Activated CD4-positive, alpha-beta T cell treated with anti-CD3 and anti-CD28 coated beads for 36 hours (primary cell): ENCODE data around the gene SMIM13. TPM values are rescaled to one million over a fixed set of nuclear protein-coding genes. Genes with fewer than 3 reads are reported as not detected.

Source experiments
- ATAC-seq: fragments of 200-7000 bp; cut with Tn5 transposase; one replicate; pipeline ENCODE4 v1.10.0; 2021; ENCODE audit warnings: mild to moderate bottlenecking, moderate library complexity
- CTCF ChIA-PET: fragments of 350-600 bp; sonication (Branson Sonifier 250); formaldehyde crosslinking; loops from one replicate; lab custom pipeline; 2021; ENCODE audit warnings: antibody characterized with exemption; lab: Charles Lee
- POLR2A ChIA-PET: fragments of 350-600 bp; sonication (Branson Sonifier 250); formaldehyde crosslinking; loops from one replicate; lab custom pipeline; 2021; ENCODE audit warnings: antibody characterized with exemption, inconsistent platforms; lab: Charles Lee
- DNase-seq: peaks from one replicate; pipeline ENCODE4 v3.0.0-alpha.2; 2020
- H3K27ac Mint-ChIP-seq: one replicate; pipeline ENCODE4 v1.8.0; 2021; ENCODE audit warnings: mixed read lengths
- H3K27me3 Mint-ChIP-seq: one replicate; pipeline ENCODE4 v1.8.0; 2021; ENCODE audit warnings: mixed read lengths
- H3K36me3 Mint-ChIP-seq: one replicate; pipeline ENCODE4 v1.8.0; 2021; ENCODE audit warnings: low read depth, mixed read lengths
- H3K4me1 Mint-ChIP-seq: one replicate; pipeline ENCODE4 v1.8.0; 2021; ENCODE audit warnings: mixed read lengths
- H3K4me3 Mint-ChIP-seq: one replicate; pipeline ENCODE4 v1.8.0; 2021; ENCODE audit warnings: mild to moderate bottlenecking, moderate library complexity, mixed read lengths
- H3K9me3 Mint-ChIP-seq: one replicate; pipeline ENCODE4 v1.8.0; 2021; ENCODE audit warnings: low read depth, mixed read lengths
- intact Hi-C, 2 experiments: fragments of 100-400 bp; cut with DNase I in 1 of 2; cut with micrococcal nuclease in 1 of 2; formaldehyde crosslinking; loops; one replicate each; pipeline versions ENCODE4 v1.14.2 to v1.15.1; 2022 to 2024; cut with DNase I, micrococcal nuclease
- total RNA-seq, 2 experiments: library from RNA; stranded (reverse); gene quantifications; one replicate each; pipeline ENCODE4 v1.2.3, GENCODE V29; 2021

The SMIM13 gene
- total RNA-seq, 2 experiments from 2014 or later, result 6.3 to 7.9 TPM

DNA sequence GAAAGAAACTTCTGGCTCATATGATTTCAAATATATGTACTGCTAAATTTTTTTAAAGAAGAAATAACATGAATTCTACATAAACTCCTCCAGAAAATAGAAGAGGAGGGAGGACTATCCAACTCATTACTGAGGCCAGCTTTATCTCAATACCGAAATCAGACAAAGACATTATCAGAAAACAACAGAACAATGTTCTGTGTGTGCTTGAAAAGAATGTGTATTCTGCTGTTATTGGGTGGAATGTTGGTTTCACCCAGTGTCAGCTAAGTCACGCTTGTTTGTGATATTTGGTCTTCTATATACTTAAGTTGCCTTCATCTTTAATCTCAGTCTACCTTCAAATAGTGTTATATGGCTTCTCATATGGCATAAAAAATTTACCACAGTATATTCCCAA is 30.9 kb upstream of the SMIM13 start:
- ChIA-PET POLR2A (no interaction called here), CTCF (interaction anchor here (1.1 to 5.9 kb wide), 3 partner anchors 11 to 108 kb away, joined by 3 to 27 read pairs (median 3); no protein-coding TSS in a partner anchor)
- no peaks in the 10 kb centered on the region for H3K36me3 Mint-ChIP-seq
- no peaks in the 10 kb centered on the region for H3K27me3 Mint-ChIP-seq
- DNase-seq (no peak), ATAC-seq (no peak)
- intact Hi-C loops, result loop anchor here in 1 of 2 experiments (10.0 kb wide), 1 partner anchor 218 kb away; no protein-coding TSS in a partner anchor
- no peak overlapping the region for H3K4me3 Mint-ChIP-seq
- no peaks in the 10 kb centered on the region for H3K9me3 Mint-ChIP-seq
- no peaks in the 10 kb centered on the region for H3K4me1 Mint-ChIP-seq
- H3K27ac Mint-ChIP-seq, result no peak overlapping the region

DNA sequence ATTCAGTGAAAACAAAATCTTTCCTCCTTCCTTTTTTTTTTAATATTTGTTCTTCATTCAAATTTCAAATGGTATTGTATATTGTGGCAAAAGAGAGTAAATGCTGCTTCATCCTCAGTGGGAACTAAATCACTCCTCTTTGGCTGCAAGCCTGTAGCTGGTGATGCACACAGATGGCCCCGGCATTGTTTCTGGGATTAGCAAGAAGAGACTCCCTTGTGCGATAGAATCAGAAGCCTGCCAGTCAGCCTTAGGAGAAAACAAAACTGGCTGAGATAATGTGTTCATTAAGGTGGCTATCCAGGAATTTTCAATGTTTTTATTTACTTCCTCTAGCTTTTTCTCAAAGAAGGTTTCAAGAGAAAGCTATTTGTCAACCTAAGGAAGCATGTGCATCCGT is 28.8 kb upstream of the SMIM13 start:
- DNase-seq (no peak), ATAC-seq (no peak)
- Mint-ChIP-seq H3K27ac (no peak overlapping the region), H3K36me3 (no peaks in the 10 kb centered on the region), H3K27me3 (no peaks in the 10 kb centered on the region), H3K9me3 (no peaks in the 10 kb centered on the region), H3K4me1 (no peaks in the 10 kb centered on the region), H3K4me3 (no peak overlapping the region)
- intact Hi-C loops, result loop anchor here in 1 of 2 experiments (5.0 to 10.0 kb wide), 2 partner anchors 220 to 263 kb away; no protein-coding TSS in a partner anchor
- CTCF ChIA-PET, result interaction anchor here (0.7 to 5.9 kb wide), 5 partner anchors 10 to 586 kb away, joined by 3 to 27 read pairs (median 4); no protein-coding TSS in a partner anchor
- POLR2A ChIA-PET, result interaction anchor here (0.7 kb wide), 1 partner anchor 406 kb away, joined by 3 read pairs; no protein-coding TSS in a partner anchor

DNA sequence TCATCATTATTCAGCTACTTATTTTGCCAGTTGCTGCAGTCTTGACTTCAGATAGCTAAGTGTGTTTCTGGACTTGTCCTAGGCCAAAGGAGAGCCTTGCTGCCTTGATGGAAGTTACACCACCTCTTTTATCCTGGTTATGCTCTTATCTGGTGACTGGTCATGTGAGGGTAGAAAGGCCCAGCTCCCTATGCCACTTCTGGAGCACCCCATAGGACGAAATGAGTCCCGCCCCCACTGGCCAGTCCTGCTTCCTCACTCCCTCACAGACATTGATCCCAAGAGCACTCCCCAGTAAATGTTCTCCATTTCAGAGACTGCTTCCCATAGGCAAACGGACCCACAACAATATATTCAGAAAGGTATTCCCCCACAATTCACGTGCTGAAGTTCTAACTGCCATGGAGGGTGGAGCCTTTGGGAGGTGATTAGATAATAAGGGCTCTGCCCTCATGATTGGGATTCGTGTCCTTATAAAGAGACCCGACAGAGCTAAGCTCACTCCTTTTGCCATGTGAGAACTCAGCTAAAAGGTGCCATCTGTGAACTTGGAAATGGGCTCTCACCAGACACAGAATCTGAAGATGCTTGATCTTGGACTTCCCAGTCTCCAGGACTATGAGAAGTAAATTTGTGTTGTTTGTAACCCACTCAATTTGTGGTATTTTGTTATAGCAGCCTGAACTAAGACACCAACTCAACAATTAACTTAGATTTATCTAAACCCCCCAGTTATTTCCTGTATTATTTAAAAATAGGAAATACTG is 28.0 kb upstream of the SMIM13 start:
- peaks cover under 1% of the 10 kb centered on the region for H3K27me3 Mint-ChIP-seq
- H3K9me3 Mint-ChIP-seq, result no peaks in the 10 kb centered on the region
- H3K4me3 Mint-ChIP-seq, result no peak overlapping the region
- no peaks in the 10 kb centered on the region for H3K36me3 Mint-ChIP-seq
- no peak for ATAC-seq
- H3K27ac Mint-ChIP-seq, result no peak overlapping the region
- CTCF ChIA-PET, result interaction anchor here (0.5 to 5.9 kb wide), 6 partner anchors 9 to 1543 kb away, joined by 3 to 27 read pairs (median 5); no protein-coding TSS in a partner anchor
- DNase-seq, result no peak
- POLR2A ChIA-PET, result no interaction called here
- intact Hi-C loops, result loop anchor here in 1 of 2 experiments (5.0 to 10.0 kb wide), 2 partner anchors 221 to 263 kb away; no protein-coding TSS in a partner anchor
- no peaks in the 10 kb centered on the region for H3K4me1 Mint-ChIP-seq

DNA sequence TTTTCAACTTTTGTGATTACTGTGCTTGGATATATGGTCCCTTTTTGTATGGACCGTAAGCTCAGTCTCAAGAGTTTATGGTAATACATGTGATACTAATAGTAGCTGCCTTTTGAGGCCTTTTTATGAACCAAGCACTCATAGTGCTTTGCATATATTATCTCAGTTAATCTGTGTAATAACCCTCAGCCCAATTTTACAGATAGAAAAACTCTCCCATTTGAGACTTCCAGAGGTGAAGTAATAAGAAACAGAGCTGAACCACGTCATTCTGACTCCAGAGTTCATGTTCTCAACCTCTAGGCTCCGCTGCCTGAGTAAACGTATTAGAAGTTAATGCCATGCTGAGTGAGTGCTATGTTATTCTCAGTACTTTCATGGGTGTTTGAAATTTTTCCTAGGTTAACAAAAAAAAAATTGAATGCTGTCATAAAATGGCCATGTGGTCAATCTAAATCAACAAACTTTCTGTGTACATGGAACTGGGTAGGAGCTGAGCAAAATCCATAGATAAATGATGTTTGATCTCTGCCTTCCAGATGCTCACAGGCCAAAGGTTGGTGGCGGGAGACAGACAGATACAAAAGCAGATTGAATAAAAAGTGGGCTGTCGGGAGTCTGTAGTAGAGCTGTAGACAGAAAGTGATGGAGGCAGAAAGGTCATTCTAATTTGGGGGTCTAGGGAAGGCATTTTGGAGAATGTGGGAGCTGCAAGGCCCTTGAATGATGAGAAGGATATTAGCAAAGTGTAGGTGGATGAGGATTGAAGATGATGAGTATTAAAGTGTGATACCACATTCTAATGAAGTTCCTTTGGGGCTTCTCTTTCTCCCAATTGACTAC is 26.9 kb upstream of the SMIM13 start:
- no peaks in the 10 kb centered on the region for H3K4me1 Mint-ChIP-seq
- POLR2A ChIA-PET, result interaction anchor here (0.7 kb wide), 1 partner anchor 465 kb away, joined by 3 read pairs; no protein-coding TSS in a partner anchor
- peaks cover 2% of the 10 kb centered on the region for H3K27me3 Mint-ChIP-seq
- no peaks in the 10 kb centered on the region for H3K36me3 Mint-ChIP-seq
- no peak for ATAC-seq
- CTCF ChIA-PET, result interaction anchor here (0.5 to 5.9 kb wide), 11 partner anchors 9 to 1544 kb away, joined by 3 to 27 read pairs (median 4); no protein-coding TSS in a partner anchor
- H3K4me3 Mint-ChIP-seq, result no peak overlapping the region
- intact Hi-C loops, result loop anchor here in 1 of 2 experiments (5.0 to 10.0 kb wide), 2 partner anchors 222 to 264 kb away; no protein-coding TSS in a partner anchor
- no peak overlapping the region for H3K27ac Mint-ChIP-seq
- DNase-seq, result no peak
- H3K9me3 Mint-ChIP-seq, result no peaks in the 10 kb centered on the region

DNA sequence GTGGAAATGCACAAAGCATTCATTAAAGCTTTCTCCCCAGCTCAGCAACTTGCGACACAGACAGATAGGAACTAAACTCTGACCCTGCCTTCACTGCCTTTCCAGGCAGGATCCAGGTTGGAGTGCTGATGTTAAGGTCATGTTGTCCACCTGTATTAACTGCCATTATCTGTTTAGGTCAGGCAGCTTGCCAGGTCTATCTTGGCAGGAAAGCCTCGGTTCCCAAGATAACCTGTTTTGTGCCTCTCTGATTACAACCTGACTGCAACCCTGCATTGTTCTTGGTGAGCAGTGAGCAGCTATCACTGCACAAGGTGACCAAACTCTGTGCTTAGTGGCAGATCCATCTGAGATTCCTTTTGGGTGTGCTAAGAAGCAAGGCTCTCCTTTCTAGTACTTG is 26.3 kb upstream of the SMIM13 start:
- ATAC-seq (no peak), DNase-seq (no peak)
- intact Hi-C loops, result loop anchor here in 1 of 2 experiments (5.0 to 10.0 kb wide), 2 partner anchors 223 to 265 kb away; no protein-coding TSS in a partner anchor
- no peaks in the 10 kb centered on the region for H3K9me3 Mint-ChIP-seq
- no peak overlapping the region for H3K27ac Mint-ChIP-seq
- no peak overlapping the region for H3K4me3 Mint-ChIP-seq
- ChIA-PET POLR2A (no interaction called here), CTCF (interaction anchor here (0.6 to 5.9 kb wide), 9 partner anchors 8 to 589 kb away, joined by 3 to 27 read pairs (median 4); no protein-coding TSS in a partner anchor)
- H3K4me1 Mint-ChIP-seq, result no peaks in the 10 kb centered on the region
- no peaks in the 10 kb centered on the region for H3K36me3 Mint-ChIP-seq
- H3K27me3 Mint-ChIP-seq, result peaks cover 2% of the 10 kb centered on the region

DNA sequence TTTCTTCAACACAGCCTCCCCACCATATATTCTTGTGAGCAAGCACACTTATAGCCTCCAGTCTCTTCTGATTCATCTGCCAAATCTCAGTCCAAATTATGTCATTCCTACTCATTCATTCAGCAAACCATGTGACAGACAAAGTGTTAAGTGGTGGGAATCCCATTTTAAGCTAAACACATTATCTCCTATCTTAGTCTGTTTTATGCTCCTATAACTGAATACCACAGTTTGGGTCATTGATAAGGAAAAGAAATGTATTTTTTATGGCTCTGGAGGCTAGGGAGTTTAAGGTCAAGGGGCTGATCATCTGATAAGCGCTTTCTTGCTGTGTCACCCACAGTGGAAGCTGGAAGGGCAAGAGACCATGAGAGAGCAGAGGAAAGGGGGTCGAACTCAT is 23.9 kb upstream of the SMIM13 start:
- Mint-ChIP-seq H3K36me3 (no peaks in the 10 kb centered on the region), H3K4me3 (no peak overlapping the region), H3K27me3 (peaks cover 2% of the 10 kb centered on the region), H3K4me1 (no peaks in the 10 kb centered on the region), H3K9me3 (no peaks in the 10 kb centered on the region), H3K27ac (no peak overlapping the region)
- ChIA-PET POLR2A (no interaction called here), CTCF (interaction anchor here (0.6 to 4.2 kb wide), 9 partner anchors 14 to 946 kb away, joined by 3 to 52 read pairs (median 4); partner anchors contain the start of gene SYCP2L)
- intact Hi-C loops, result loop anchor here (1.0 to 10.0 kb wide), 4 partner anchors 115 to 591 kb away; no protein-coding TSS in a partner anchor
- DNase-seq (no peak), ATAC-seq (no peak)

DNA sequence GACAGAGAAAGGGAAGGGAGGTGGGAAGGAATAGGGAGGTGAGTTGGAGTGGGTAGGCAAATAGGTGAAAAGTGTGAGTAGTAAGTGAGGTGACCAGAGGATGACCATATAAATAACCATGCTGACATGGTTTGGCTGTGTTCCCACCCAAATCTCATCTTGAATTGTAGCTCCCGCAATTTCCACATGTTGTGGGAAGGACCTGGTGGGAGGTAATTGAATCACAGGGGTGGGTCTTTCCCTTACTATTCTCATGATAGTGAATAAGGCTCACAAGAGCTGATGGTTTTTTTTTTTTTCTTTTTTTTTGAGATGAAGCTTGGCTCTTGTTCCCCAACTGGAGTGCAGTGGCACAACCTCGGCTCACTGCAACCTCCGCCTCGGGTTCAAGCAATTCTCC is 21.5 kb upstream of the SMIM13 start:
- no peaks in the 10 kb centered on the region for H3K9me3 Mint-ChIP-seq

DNA sequence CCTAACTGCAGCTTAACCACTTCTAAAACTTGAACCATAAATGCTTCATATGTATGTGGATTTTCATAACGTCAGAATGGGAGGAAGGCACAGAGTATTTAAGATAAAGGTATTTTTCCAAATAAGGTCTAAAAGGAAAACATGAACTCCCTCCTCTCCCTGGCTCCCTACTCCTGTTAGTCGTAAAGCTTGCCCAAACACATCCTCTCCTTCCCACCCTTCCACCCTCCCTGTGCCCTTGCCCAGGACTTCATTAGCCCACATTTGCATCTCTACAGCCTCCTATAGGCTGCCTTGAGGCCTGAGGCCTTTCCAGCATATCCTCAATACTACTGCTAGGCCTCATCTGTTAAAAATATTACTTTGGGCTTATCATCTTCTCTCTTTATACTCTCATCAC is 17.1 kb upstream of the SMIM13 start:
- DNase-seq, result no peak
- POLR2A ChIA-PET, result no interaction called here
- CTCF ChIA-PET, result interaction anchor here (0.7 to 1.2 kb wide), 2 partner anchors 21 to 723 kb away, joined by 3 to 4 read pairs; no protein-coding TSS in a partner anchor
- intact Hi-C loops, result no loop called here
- Mint-ChIP-seq H3K9me3 (no peaks in the 10 kb centered on the region), H3K4me3 (no peak overlapping the region), H3K27ac (no peak overlapping the region), H3K4me1 (no peaks in the 10 kb centered on the region), H3K27me3 (no peaks in the 10 kb centered on the region), H3K36me3 (no peaks in the 10 kb centered on the region)
- ATAC-seq, result no peak

More for the DNA sequence above, 21.5 kb upstream of the SMIM13 start:
- ChIA-PET CTCF (interaction anchor here (1.2 to 4.2 kb wide), 2 partner anchors 9 to 118 kb away, joined by 5 to 52 read pairs; no protein-coding TSS in a partner anchor), POLR2A (interaction anchor here (0.6 kb wide), 1 partner anchor 72 kb away, joined by 5 read pairs; no protein-coding TSS in a partner anchor)
- Mint-ChIP-seq H3K4me3 (no peak overlapping the region), H3K27ac (no peak overlapping the region), H3K27me3 (peaks cover 2% of the 10 kb centered on the region), H3K36me3 (no peaks in the 10 kb centered on the region), H3K4me1 (no peaks in the 10 kb centered on the region)
- intact Hi-C loops, result no loop called here
- ATAC-seq (no peak), DNase-seq (no peak)

DNA sequence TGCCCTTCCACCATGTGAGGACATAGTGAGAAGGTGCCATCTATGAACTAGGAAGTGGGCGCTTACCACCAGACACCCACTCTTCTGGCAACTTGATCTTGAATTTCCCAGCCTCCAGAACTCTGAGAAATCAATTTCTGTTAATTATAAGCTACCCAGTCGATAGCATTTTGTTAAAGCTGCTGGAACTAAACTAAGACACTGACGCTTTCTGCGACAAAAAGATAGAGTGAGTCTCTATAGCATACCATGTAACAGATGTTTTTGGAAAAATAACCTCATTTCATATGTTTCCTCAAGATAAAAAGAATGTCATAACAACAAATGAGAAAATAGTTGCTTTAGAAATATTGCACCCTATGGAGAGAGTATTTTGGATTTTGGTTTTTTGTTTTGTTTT is 15.4 kb upstream of the SMIM13 start:
- H3K4me1 Mint-ChIP-seq, result no peaks in the 10 kb centered on the region
- H3K27me3 Mint-ChIP-seq, result no peaks in the 10 kb centered on the region
- intact Hi-C loops, result no loop called here

DNA sequence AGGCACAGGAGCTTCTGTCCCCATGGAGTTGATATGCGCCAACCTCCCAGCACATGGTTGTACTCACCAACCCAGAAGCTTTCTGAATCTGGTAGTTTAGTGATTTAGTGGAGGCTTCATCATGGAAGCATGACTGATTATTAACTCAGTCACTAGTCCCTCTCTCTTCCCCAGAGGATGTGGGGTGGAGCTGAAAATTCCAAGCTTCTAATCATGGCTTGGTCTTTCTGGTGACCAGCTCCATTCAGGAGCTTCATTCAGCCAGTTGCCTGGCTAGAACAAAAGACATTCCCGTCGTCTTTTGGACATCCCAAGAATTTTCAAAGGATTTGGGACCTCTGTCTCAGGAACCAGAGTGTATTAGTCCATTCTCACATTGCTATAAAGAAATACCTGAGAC is 13.3 kb upstream of the SMIM13 start:
- H3K27me3 Mint-ChIP-seq, result peaks cover 4% of the 10 kb centered on the region
- ChIA-PET CTCF (interaction anchor here (0.7 to 2.0 kb wide), 2 partner anchors 12 to 439 kb away, joined by 3 to 4 read pairs; no protein-coding TSS in a partner anchor), POLR2A (no interaction called here)
- H3K36me3 Mint-ChIP-seq, result no peaks in the 10 kb centered on the region
- DNase-seq, result no peak
- intact Hi-C loops, result no loop called here
- ATAC-seq, result no peak
- no peak overlapping the region for H3K27ac Mint-ChIP-seq
- H3K4me3 Mint-ChIP-seq, result no peak overlapping the region
- no peaks in the 10 kb centered on the region for H3K9me3 Mint-ChIP-seq
- no peaks in the 10 kb centered on the region for H3K4me1 Mint-ChIP-seq

More for the DNA sequence above, 15.4 kb upstream of the SMIM13 start:
- DNase-seq (no peak), ATAC-seq (no peak)
- Mint-ChIP-seq H3K4me3 (no peak overlapping the region), H3K36me3 (no peaks in the 10 kb centered on the region), H3K9me3 (no peaks in the 10 kb centered on the region), H3K27ac (no peak overlapping the region)
- CTCF ChIA-PET, result no interaction called here
- POLR2A ChIA-PET, result no interaction called here
